HepG2 (cell line): ENCODE data around the gene PSMA2. TPM values are rescaled to one million over a fixed set of nuclear protein-coding genes. Genes with fewer than 3 reads are reported as not detected.
A peak's percentile ranks its signal among the peaks of the same experiment; 100 is the strongest.

Experiments
- ATAC-seq: fragments of 200-7000 bp; cut with Tn5 transposase; 3 replicates; pipeline ENCODE4 v1.9.1; 2020; ENCODE audit warnings: mild to moderate bottlenecking, moderate library complexity
- BruUV-seq: library from RNA; stranded (reverse); fragments of 400-500 nt; replicated peaks from 2 replicates; lab custom pipeline; 2021; lab: Mats Ljungman, UMichigan
- CTCF ChIA-PET: fragments of 300-600 bp; formaldehyde crosslinking; extraction: SDS; loops from one replicate; lab custom pipeline; 2021; ENCODE audit warnings: low total read pairs, inconsistent platforms, low intra/inter-chr PET ratio; lab: Yijun Ruan, JAX
- POLR2A ChIA-PET: fragments of 350-600 bp; sonication (Branson Sonifier 250); formaldehyde crosslinking; loops from one replicate; lab custom pipeline; 2020; ENCODE audit warnings: antibody characterized with exemption, inconsistent platforms; lab: Yijun Ruan, JAX
- DNase-seq: peaks from one replicate; pipeline ENCODE4 v3.0.0-alpha.2; 2015; ENCODE audit warnings: low spot score
- FAIRE-seq: peaks from 3 replicates; lab custom pipeline; 2011; peaks lifted over from hg19 to GRCh38; lab: Jason Lieb, UNC
- H2AFZ ChIP-seq: one replicate; pipeline ENCODE4 v1.6.1; 2011; ENCODE audit warnings: low read length, inconsistent platforms
- H3K27ac ChIP-seq: fragments of 300-600 bp; 3 replicates; pipeline ENCODE4 v1.8.0; 2011; ENCODE audit warnings: mixed run types, mild to moderate bottlenecking, mixed read lengths, low read length, inconsistent platforms; ENCODE audit not compliant: insufficient read depth; ENCODE audit errors: extremely low read length
- H3K27me3 ChIP-seq, 2 experiments: fragments of 200-600 bp in 1 of 2; 2 replicates in 1 of 2; 3 replicates in 1 of 2; pipeline versions ENCODE4 v1.6.0 to v1.8.0; 2011; ENCODE audit warnings: low read length in 2 of 2, mild to moderate bottlenecking in 2 of 2, moderate library complexity in 2 of 2, inconsistent platforms in 1 of 2; ENCODE audit not compliant: insufficient read depth in 2 of 2, control insufficient read depth in 1 of 2
- H3K36me3 ChIP-seq, 2 experiments: fragments of 200-600 bp in 1 of 2; replicated peaks in 1 of 2; 2 replicates in 1 of 2; 3 replicates in 1 of 2; pipeline versions ENCODE4 v1.5.1 to v1.8.0; 2011; ENCODE audit warnings: low read length in 2 of 2, inconsistent platforms in 1 of 2; ENCODE audit not compliant: insufficient read depth in 2 of 2, control insufficient read depth in 1 of 2
- H3K4me1 ChIP-seq: 2 replicates; pipeline ENCODE4 v1.5.1; 2012; ENCODE audit warnings: low read length, inconsistent platforms; ENCODE audit not compliant: insufficient read depth
- H3K4me2 ChIP-seq: 2 replicates; pipeline ENCODE4 v1.6.0; 2011; ENCODE audit warnings: low read depth, low read length, inconsistent platforms
- H3K4me3 ChIP-seq, 3 experiments: fragments of 200-600 bp in 1 of 3; sonication (generic), shearing (Covaris generic) in 1 of 3; replicated peaks in 1 of 3; 2 replicates each; pipeline ENCODE4 v1.5.1; 2011 to 2016; ENCODE audit warnings: low read length in 3 of 3, inconsistent platforms in 2 of 3, low read depth in 2 of 3, mild to moderate bottlenecking in 2 of 3, control low read depth in 1 of 3, mixed read lengths in 1 of 3; ENCODE audit not compliant: insufficient read depth in 1 of 3
- H3K79me2 ChIP-seq: one replicate; pipeline ENCODE4 v1.6.1; 2011; ENCODE audit warnings: low read length, inconsistent platforms; ENCODE audit not compliant: insufficient read depth
- H3K9ac ChIP-seq: 2 replicates; pipeline ENCODE4 v1.6.0; 2011; ENCODE audit warnings: mild to moderate bottlenecking, low read depth, low read length, inconsistent platforms; ENCODE audit not compliant: insufficient read depth
- H3K9me3 ChIP-seq: 2 replicates; pipeline ENCODE4 v1.5.1; 2012; ENCODE audit warnings: mild to moderate bottlenecking, low read length
- H4K20me1 ChIP-seq: 2 replicates; pipeline ENCODE4 v1.6.0; 2011; ENCODE audit warnings: inconsistent platforms, mild to moderate bottlenecking, low read length, moderate library complexity; ENCODE audit not compliant: insufficient read depth
- CEBPB ChIP-seq: IDR thresholded peaks from 2 replicates; pipeline ENCODE4 v1.6.1; 2011; ENCODE audit warnings: low read depth, low read length, improper control_type of control experiment, borderline replicate concordance
- GABPA ChIP-seq, 2 experiments: IDR thresholded peaks; 2 replicates each; pipeline ENCODE4 v1.6.1; 2011 to 2016; ENCODE audit warnings: low read depth in 2 of 2, low read length in 1 of 2, missing biosample characterization in 1 of 2, missing genetic modification characterization in 1 of 2
- ISL2 ChIP-seq: sonication (generic); formaldehyde crosslinking; IDR thresholded peaks from 2 replicates; pipeline ENCODE4 v1.5.0; 2020; ENCODE audit warnings: missing genetic modification reagents
- NCOA2 ChIP-seq: sonication (generic); formaldehyde crosslinking; IDR thresholded peaks from 2 replicates; pipeline ENCODE4 v1.8.0; 2022; ENCODE audit warnings: inconsistent platforms
- ZNF850 ChIP-seq: sonication (generic); formaldehyde crosslinking; conservative IDR thresholded peaks from 2 replicates; pipeline ENCODE4 v1.9.0; 2021; ENCODE audit warnings: mild to moderate bottlenecking, missing genetic modification reagents
- WGBS: methylation state at CpG from one replicate; pipeline ENCODE4 v1.1.6; 2017; ENCODE audit warnings: low lambda C conversion rate; 5-methylcytosine and 5-hydroxymethylcytosine counted together
- in situ Hi-C: cut with HindIII; loops from 2 replicates; pipeline ENCODE4 v1.10.0; 2017; ENCODE audit warnings: low pct_unique_long_range_greater_than_20kb; ENCODE audit not compliant: extremely low pct_ligation_motif_present
- intact Hi-C: fragments of 100-400 bp; cut with micrococcal nuclease; formaldehyde crosslinking; loops from one replicate; pipeline ENCODE4 v1.10.0; 2022; ENCODE audit not compliant: unreplicated experiment
- polyA plus RNA-seq, 8 experiments: library from polyadenylated mRNA; depleted of rRNA in 3 of 8; stranded (reverse) in 7 of 8; unstranded in 1 of 8; fragments of >200 nt; fragmentation: Illumina TruSeq in 4 of 8; extraction: Trizol in 4 of 8; gene quantifications; 2 replicates each; pipeline versions ENCODE4 v1.2.1 to v1.2.3, GENCODE V29; 2011 to 2016; ENCODE audit warnings: low read depth in 4 of 8, missing spikeins in 1 of 8, mixed read lengths in 1 of 8; ENCODE audit not compliant: insufficient read depth in 1 of 8
- total RNA-seq, 5 experiments: library from RNA; depleted of rRNA; stranded (reverse); fragments of >200 nt; fragmentation: Illumina TruSeq; extraction: Trizol; gene quantifications; 2 replicates each; pipeline ENCODE4 v1.2.3, GENCODE V29; 2016; ENCODE audit warnings: low read depth in 1 of 5
- TF ChIP-seq, protein P1 (sequence below): sonication (generic); formaldehyde crosslinking; IDR thresholded peaks from 2 replicates; pipeline ENCODE4 v1.8.0; 2022; ENCODE audit warnings: mild to moderate bottlenecking, missing genetic modification reagents, borderline replicate concordance

PSMA2 gene
- total and polyA plus RNA-seq, 2 of the 13 experiments (the other 11 are each of a cell fraction or from before 2014, with no cell fraction given) = 125 to 266 TPM

DNA sequence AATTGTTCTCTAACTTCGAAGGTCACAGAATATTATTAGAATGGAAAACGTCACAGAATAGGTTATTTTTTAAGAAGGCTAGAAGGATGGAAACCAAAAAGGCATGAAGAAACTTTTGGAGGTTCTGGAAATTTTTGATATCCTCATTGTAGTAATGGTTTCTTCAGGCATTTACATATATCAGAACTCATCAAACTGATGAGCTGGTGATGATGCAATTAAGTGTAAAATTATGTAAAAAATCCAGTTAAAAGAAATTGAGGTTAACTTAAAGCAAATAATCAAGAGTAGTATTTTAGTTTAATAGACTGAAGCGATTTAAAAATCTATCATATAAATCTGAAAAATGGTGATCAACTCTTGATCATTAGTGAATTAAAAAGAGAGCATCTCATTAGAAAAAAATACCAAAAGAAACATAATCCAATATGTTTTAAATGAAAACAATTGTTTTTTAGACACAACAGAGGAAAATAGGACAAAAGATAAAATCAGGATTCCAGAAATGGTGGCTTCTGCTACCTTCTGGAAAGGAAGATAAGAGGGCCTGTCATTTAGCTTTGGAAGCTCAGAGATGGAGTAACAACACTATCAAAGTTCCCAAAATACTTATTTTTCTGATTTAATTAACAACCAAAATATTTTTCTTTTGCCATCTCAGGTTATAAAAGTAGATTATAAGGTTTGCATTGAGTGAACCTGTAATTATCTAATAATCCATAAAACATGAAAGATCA lies 9.8 kb downstream of the PSMA2 start:
- no peak for FAIRE-seq
- intact Hi-C loops = no loop called here
- no peak overlapping the region for H3K27ac ChIP-seq
- H3K4me1 ChIP-seq = no peaks in the 10 kb centered on the region
- no peaks in the 10 kb centered on the region for H3K27me3 ChIP-seq
- in situ Hi-C loops = no loop called here
- TF ChIP-seq CEBPB (0 out of 2 replicates have a peak, but pooled peaks have one; percentile 8), ZNF850 (CRISPR knock-in tag) (no peak), ISL2 (CRISPR knock-in tag) (no peak), GABPA (IDR thresholded peaks at IDR 0.05; ENCODE audit: low read depth, low read length) (no peak), GABPA (CRISPR knock-in tag; IDR thresholded peaks at IDR 0.05; ENCODE audit: low read depth) (no peak), NCOA2 (CRISPR knock-in tag) (no peak)
- TF ChIP-seq, all 625 proteins: peak for 1
- no peak overlapping the region for H3K9ac ChIP-seq
- BruUV-seq = no TSS peak
- no peak overlapping the region for H3K4me2 ChIP-seq
- no peaks in the 10 kb centered on the region for H4K20me1 ChIP-seq
- no peak overlapping the region for H3K4me3 ChIP-seq
- ATAC-seq (no peak), DNase-seq (no peak)
- peaks cover 2% of the 10 kb centered on the region for H3K79me2 ChIP-seq
- CTCF ChIA-PET = no interaction called here
- peaks cover 13 to 80% of the 10 kb centered on the region in 2 experiments for H3K36me3 ChIP-seq
- no peak overlapping the region for H2AFZ ChIP-seq
- POLR2A ChIA-PET = interaction anchor here (1.7 kb wide), 1 partner anchor 10 kb away, joined by 6 read pairs; the partner anchor contains the start of genes MRPL32 and PSMA2
- H3K9me3 ChIP-seq = no peaks in the 10 kb centered on the region
- 94% methylated on average over 3 of the region's 3 CpGs for WGBS

DNA sequence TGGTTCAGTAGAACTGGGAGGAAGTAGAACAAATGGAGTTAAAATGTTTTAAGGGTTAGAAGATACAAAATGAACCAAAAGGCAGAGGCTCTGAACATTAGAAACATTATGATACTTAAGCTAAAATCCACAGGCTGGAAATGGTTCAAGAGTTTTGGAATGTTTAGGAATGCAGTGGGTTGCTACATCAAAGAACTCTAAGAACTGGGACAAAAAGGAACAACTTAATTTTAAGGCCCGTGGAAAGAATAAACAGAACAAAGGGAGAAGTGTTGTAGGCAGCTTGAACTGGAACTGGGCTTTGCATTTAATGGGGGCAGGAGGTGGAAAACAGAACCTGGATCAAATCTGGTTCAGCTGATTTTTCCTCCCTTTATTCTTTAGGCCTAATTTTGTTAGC lies 16.6 kb downstream of the PSMA2 start:
- Histone ChIP-seq H3K36me3 (peaks cover 13 to 38% of the 10 kb centered on the region in 2 experiments; a peak in 4 of 5 replicates), H3K27ac (no peak overlapping the region), H3K9ac (no peak overlapping the region), H3K4me1 (peaks cover 16% of the 10 kb centered on the region), H3K4me3 (no peak overlapping the region), H3K9me3 (no peaks in the 10 kb centered on the region), H3K4me2 (no peak overlapping the region), H3K79me2 (no peaks in the 10 kb centered on the region), H2AFZ (no peak overlapping the region), H4K20me1 (no peaks in the 10 kb centered on the region), H3K27me3 (no peaks in the 10 kb centered on the region; a peak in 1 of 5 replicates)
- DNase-seq = no peak
- WGBS = 78% methylated on average over 1 of the region's 1 CpG
- no peak for ATAC-seq
- CTCF ChIA-PET = no interaction called here
- FAIRE-seq = no peak
- POLR2A ChIA-PET = interaction anchor here (1.5 kb wide), 1 partner anchor 13 kb away, joined by 3 read pairs; no protein-coding TSS in a partner anchor
- in situ Hi-C loops (no loop called here), intact Hi-C loops (no loop called here)
- no TSS peak for BruUV-seq
- TF ChIP-seq, protein P1, sequence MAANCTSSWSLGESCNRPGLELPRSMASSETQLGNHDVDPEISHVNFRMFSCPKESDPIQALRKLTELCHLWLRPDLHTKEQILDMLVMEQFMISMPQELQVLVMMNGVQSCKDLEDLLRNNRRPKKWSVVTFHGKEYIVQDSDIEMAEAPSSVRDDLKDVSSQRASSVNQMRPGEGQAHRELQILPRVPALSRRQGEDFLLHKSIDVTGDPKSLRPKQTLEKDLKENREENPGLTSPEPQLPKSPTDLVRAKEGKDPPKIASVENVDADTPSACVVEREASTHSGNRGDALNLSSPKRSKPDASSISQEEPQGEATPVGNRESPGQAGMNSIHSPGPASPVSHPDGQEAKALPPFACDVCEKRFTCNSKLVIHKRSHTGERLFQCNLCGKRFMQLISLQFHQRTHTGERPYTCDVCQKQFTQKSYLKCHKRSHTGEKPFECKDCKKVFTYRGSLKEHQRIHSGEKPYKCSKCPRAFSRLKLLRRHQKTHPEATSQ (CRISPR knock-in tag) = no peak
